Kidney (tissue), 14 donors: Measurements from ENCODE around the gene ANKRD33. TPM values are rescaled to one million over a fixed set of nuclear protein-coding genes. Genes with fewer than 3 reads are reported as not detected.
A peak's percentile ranks its signal among the peaks of the same experiment; 100 is the strongest.

Experiments
- DNase-seq, 5 donors: peaks; one replicate each; pipeline ENCODE4 v3.0.0-alpha.2; 2013 to 2020
- FAIRE-seq: peaks from 2 replicates; lab custom pipeline; 2012; peaks lifted over from hg19 to GRCh38; lab: Jason Lieb, UNC
- H3K27ac ChIP-seq, 2 donors: one replicate each; pipeline ENCODE4 v1.7.0; 2013; ENCODE audit warnings: low read depth in 2 of 2, low read length in 2 of 2, inconsistent platforms in 1 of 2
- H3K27me3 ChIP-seq: one replicate; pipeline ENCODE4 v1.7.1; 2013; ENCODE audit warnings: low read length, inconsistent platforms; ENCODE audit not compliant: control insufficient read depth, insufficient read depth
- H3K36me3 ChIP-seq, 3 donors: one replicate each; pipeline versions ENCODE4 v1.7.0 to v1.7.1; 2013; ENCODE audit warnings: low read length in 3 of 3, control low read depth in 1 of 3, inconsistent platforms in 1 of 3; ENCODE audit not compliant: insufficient read depth in 3 of 3, control insufficient read depth in 2 of 3
- H3K4me1 ChIP-seq, 3 donors: one replicate each; pipeline versions ENCODE4 v1.7.0 to v1.7.1; 2013; ENCODE audit warnings: low read length in 3 of 3, inconsistent platforms in 1 of 3, low read depth in 1 of 3; ENCODE audit not compliant: control insufficient read depth in 2 of 3, insufficient read depth in 2 of 3
- H3K4me3 ChIP-seq, 3 donors: one replicate each; pipeline versions ENCODE4 v1.7.0 to v1.8.1; 2013; ENCODE audit warnings: low read length in 3 of 3, control low read depth in 1 of 3, inconsistent platforms in 1 of 3
- H3K9ac ChIP-seq, 3 donors: one replicate each; pipeline versions ENCODE4 v1.7.0 to v1.7.1; 2013; ENCODE audit warnings: low read length in 3 of 3, control low read depth in 1 of 3, inconsistent platforms in 1 of 3
- H3K9me3 ChIP-seq, 3 donors: one replicate each; pipeline versions ENCODE4 v1.7.0 to v1.7.1; 2013; ENCODE audit warnings: low read length in 3 of 3, control low read depth in 1 of 3, inconsistent platforms in 1 of 3; ENCODE audit not compliant: control insufficient read depth in 2 of 3, insufficient read depth in 1 of 3
- CTCF ChIP-seq: IDR thresholded peaks from 3 replicates; pipeline ENCODE4 v1.5.1; 2012; ENCODE audit warnings: mild to moderate bottlenecking, moderate library complexity, borderline replicate concordance; ENCODE audit not compliant: insufficient read depth; ENCODE audit errors: extremely low read depth
- intact Hi-C: fragments of 100-400 bp; cut with DNase I; formaldehyde crosslinking; loops from one replicate; pipeline ENCODE4 v1.11.1; 2022
- polyA plus RNA-seq: library from polyadenylated mRNA; stranded (reverse); fragments of 350-450 nt; fragmentation: Illumina TruSeq; extraction: RNeasy Lipid Tissue Mini Kit (QIAGEN cat#74804); gene quantifications from one replicate; pipeline ENCODE4 v1.2.3, GENCODE V29; 2014; ENCODE audit warnings: low read depth, low replicate concordance; ENCODE audit not compliant: insufficient read depth
- total RNA-seq: library from RNA; stranded (reverse); fragmentation: NEBNext Ultra II Directional; extraction: Animal tissue kit (Norgen Biotek cat#: 25700); gene quantifications from one replicate; pipeline ENCODE4 v1.2.1, GENCODE V29; 2021
- donor health status: control.
- donor health status: control.
- donor health status: control.
- donor health status: control.
- donor health status: control.
- donor health status: DM: yes; HTN: yes; CAD: no.
- donor health status: Normal renal cell carcinoma (clear cell type).

ANKRD33 gene
- total and polyA plus RNA-seq, 2 donors from 2014 or later, result not detected

- FAIRE-seq (no peak), DNase-seq (peak in 4 of 5 donors; percentile 54 to 73 (median 66))
- Histone ChIP-seq H3K9me3 (no peaks in the 10 kb centered on the region), H3K9ac (no peak overlapping the region), H3K36me3 (no peaks in the 10 kb centered on the region), H3K4me1 (peaks cover 5 to 18% (median 8%) of the 10 kb centered on the region in 3 donors), H3K27me3 (no peaks in the 10 kb centered on the region), H3K4me3 (peak overlapping the region in 1 of 3 donors; percentile 49), H3K27ac (peak overlapping the region in 1 of 2 donors; percentile 36)
- intact Hi-C loops, result no loop called here
- no peak for TF ChIP-seq CTCF
These were observed 37.0 kb upstream of the ANKRD33 start for GRCh38 chr12:51850965-51851299.

- Histone ChIP-seq H3K4me1 (peaks cover 0 to 15% (median 8%) of the 10 kb centered on the region in 3 donors), H3K9ac (no peak overlapping the region), H3K36me3 (no peaks in the 10 kb centered on the region), H3K27me3 (no peaks in the 10 kb centered on the region), H3K4me3 (no peak overlapping the region), H3K9me3 (no peaks in the 10 kb centered on the region), H3K27ac (no peak overlapping the region)
- TF ChIP-seq CTCF, result no peak
- DNase-seq (peak in 2 of 5 donors; percentile 45 to 60), FAIRE-seq (no peak)
- intact Hi-C loops, result no loop called here
These were observed 36.3 kb upstream of the ANKRD33 start for GRCh38 chr12:51851413-51852124.

DNA sequence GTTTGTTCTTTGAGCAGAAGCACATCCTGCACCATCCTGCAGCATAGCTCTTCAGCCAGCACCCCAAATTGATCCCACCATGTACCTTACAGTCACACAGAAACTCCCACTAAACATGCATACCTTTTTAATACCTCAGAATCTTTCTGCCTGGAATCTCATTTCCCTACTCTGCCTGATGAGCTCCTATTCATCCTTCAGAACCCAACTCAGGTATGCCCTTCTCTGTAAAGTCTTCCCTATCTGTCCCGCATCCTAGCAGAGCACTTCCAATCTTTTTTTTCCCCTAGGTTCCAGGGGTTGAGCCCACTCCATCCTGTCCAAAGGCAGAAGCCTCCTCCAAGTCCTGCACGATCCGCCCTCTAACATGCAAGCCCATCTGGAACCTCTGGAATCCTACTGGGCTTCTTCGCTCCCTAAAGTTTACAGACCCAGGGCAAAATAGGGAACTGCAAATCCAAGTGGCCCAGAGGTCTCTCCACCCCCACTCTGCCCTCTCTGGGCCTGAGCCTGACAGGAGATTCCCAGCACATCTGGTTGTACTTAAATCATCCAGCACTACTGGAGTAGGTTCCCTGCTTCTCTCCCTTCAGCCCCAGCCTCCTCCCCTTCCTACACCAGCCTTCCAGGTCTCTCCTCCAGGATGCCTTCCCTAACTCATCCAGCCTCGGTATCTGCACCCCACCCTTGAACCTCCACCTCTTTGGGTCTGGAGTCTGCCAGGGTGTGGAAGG, 35.3 kb upstream of the ANKRD33 start:
- peaks cover 0 to 15% (median 8%) of the 10 kb centered on the region in 3 donors for H3K4me1 ChIP-seq
- no peak overlapping the region for H3K9ac ChIP-seq
- no peak overlapping the region for H3K27ac ChIP-seq
- no peaks in the 10 kb centered on the region for H3K9me3 ChIP-seq
- FAIRE-seq, result no peak
- H3K4me3 ChIP-seq, result no peak overlapping the region
- no peak for DNase-seq
- H3K36me3 ChIP-seq, result no peaks in the 10 kb centered on the region
- no peaks in the 10 kb centered on the region for H3K27me3 ChIP-seq
- intact Hi-C loops, result no loop called here
- no peak for TF ChIP-seq CTCF
